ENCODE measurements around the gene PLPP4. TPM values are rescaled to one million over a fixed set of nuclear protein-coding genes. Genes with fewer than 3 reads are reported as not detected.

PLPP4 gene
- total RNA-seq, 1 experiment from 2014 or later, result not detected

- no peak overlapping the region for H3K27ac Mint-ChIP-seq
- WGBS (ENCODE audit: extremely low coverage, insufficient read length, low lambda C conversion rate), result no CpG with 5 or more reads among the region's 5 CpGs
- Histone ChIP-seq H3K79me2 (ENCODE audit: insufficient read depth, low read length) (no peaks in the 10 kb centered on the region), H3K4ac (ENCODE audit: low read depth, low read length) (no peak overlapping the region), H2BK120ac (ENCODE audit: low read depth, low read length, poor library complexity, severe bottlenecking) (no peak overlapping the region), H4K91ac (ENCODE audit: insufficient read length, low read depth, low read length) (no peak overlapping the region), H3K23ac (ENCODE audit: insufficient read length, low read depth, low read length) (no peak overlapping the region), H3K18ac (ENCODE audit: insufficient read length, low read depth, low read length) (no peak overlapping the region), H4K8ac (replicated peaks; ENCODE audit: insufficient read length, low read depth, low read length) (no peak overlapping the region), H2AK5ac (ENCODE audit: insufficient read length, low read length) (no peak overlapping the region), H2BK15ac (ENCODE audit: low read depth, low read length) (no peak overlapping the region), H3K56ac (ENCODE audit: insufficient read length, low read depth, low read length) (no peak overlapping the region), H2BK12ac (ENCODE audit: insufficient read length, low read depth, low read length) (no peak overlapping the region), H2BK20ac (ENCODE audit: low read depth, low read length, poor library complexity, severe bottlenecking) (no peak overlapping the region), H3K4me1 (ENCODE audit: insufficient read depth, low read length) (no peaks in the 10 kb centered on the region), H3K79me1 (ENCODE audit: insufficient read depth, low read depth, low read length, poor library complexity, severe bottlenecking) (no peaks in the 10 kb centered on the region), H2BK5ac (ENCODE audit: insufficient read length, low read length) (no peak overlapping the region), H3K9ac (ENCODE audit: extremely low read depth, insufficient read length, low read length) (no peak overlapping the region), H3K27me3 (ENCODE audit: insufficient read depth, low read length) (no peaks in the 10 kb centered on the region), H3K23me2 (ENCODE audit: insufficient read length, low read depth, low read length, poor library complexity, severe bottlenecking) (peaks cover 3% of the 10 kb centered on the region), H4K20me1 (ENCODE audit: control insufficient read depth, insufficient read depth, insufficient read length) (no peaks in the 10 kb centered on the region), H3T11ph (ENCODE audit: low read length) (no peak overlapping the region), H3K14ac (ENCODE audit: insufficient read depth, low read length) (no peak overlapping the region), H3K9me3 (ENCODE audit: control insufficient read depth, low read depth, low read length) (no peaks in the 10 kb centered on the region), H3K4me2 (ENCODE audit: insufficient read depth, insufficient read length, low read length) (no peak overlapping the region), H4K5ac (ENCODE audit: insufficient read length, low read depth, low read length) (no peak overlapping the region), H3K27ac (ENCODE audit: insufficient read length, low read depth, low read length) (no peak overlapping the region), H2AFZ (ENCODE audit: low read length) (no peak overlapping the region)
- peaks cover 3% of the 10 kb centered on the region for H3K27me3 Mint-ChIP-seq (ENCODE audit: low read depth)
- DNase-seq, result no peak
- no peaks in the 10 kb centered on the region for H3K36me3 Mint-ChIP-seq (ENCODE audit: insufficient read depth in 1 of 3, low read depth in 3 of 3)
- H3K9me3 Mint-ChIP-seq, result no peaks in the 10 kb centered on the region
- TF ChIP-seq CTCF (conservative IDR thresholded peaks at IDR 0.05), result no peak
- H3K4me3 Mint-ChIP-seq, result no peak overlapping the region
- H3K4me1 Mint-ChIP-seq, result peaks cover 7 to 8% of the 10 kb centered on the region in 2 experiments; a peak in 3 of 4 replicates
Observed at GRCh38 chr10:120429395-120429794, 27.6 kb upstream of the PLPP4 start.

Measured in H9 (cell line).